ENCODE results near the gene EPHA2. TPM values are rescaled to one million over a fixed set of nuclear protein-coding genes. Genes with fewer than 3 reads are reported as not detected.

Gene EPHA2
- total RNA-seq, 1 donor from 2014 or later: 211 TPM

DNA sequence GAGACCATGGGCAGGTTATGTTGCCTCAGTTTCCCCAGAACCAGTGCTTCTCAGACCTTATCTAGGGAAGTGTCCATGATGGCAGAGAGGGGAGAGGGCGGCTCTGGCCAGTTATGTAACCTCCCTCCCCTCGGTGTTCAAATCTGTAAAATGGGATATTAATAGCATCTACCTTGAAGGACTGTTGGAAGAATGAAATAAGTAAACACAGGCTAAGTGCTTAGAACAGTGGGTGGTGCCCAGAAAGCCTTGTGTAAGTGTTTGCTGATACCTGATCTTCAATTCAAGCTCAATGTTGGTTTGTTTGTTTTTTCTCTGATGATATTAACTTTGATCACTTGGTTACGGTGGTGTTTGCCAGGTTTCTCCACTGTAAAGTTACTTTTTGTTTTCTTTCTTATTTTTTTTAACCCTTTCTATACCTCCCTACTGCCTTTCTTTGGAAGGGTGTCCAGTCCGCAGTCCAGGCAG lies 34.9 kb downstream of the EPHA2 start:
- H3K27me3 ChIP-seq (ENCODE audit: control insufficient read depth, insufficient read depth, low read length): no peaks in the 10 kb centered on the region
- DNase-seq (ENCODE audit: low read depth): no peak
- TF ChIP-seq, protein P1, sequence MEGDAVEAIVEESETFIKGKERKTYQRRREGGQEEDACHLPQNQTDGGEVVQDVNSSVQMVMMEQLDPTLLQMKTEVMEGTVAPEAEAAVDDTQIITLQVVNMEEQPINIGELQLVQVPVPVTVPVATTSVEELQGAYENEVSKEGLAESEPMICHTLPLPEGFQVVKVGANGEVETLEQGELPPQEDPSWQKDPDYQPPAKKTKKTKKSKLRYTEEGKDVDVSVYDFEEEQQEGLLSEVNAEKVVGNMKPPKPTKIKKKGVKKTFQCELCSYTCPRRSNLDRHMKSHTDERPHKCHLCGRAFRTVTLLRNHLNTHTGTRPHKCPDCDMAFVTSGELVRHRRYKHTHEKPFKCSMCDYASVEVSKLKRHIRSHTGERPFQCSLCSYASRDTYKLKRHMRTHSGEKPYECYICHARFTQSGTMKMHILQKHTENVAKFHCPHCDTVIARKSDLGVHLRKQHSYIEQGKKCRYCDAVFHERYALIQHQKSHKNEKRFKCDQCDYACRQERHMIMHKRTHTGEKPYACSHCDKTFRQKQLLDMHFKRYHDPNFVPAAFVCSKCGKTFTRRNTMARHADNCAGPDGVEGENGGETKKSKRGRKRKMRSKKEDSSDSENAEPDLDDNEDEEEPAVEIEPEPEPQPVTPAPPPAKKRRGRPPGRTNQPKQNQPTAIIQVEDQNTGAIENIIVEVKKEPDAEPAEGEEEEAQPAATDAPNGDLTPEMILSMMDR (IDR thresholded peaks at IDR 0.05; ENCODE audit: insufficient read depth, low read length, poor library complexity, severe bottlenecking): no peak
- no peak overlapping the region for H3K4me3 ChIP-seq (ENCODE audit: low read depth, low read length)
- H3K36me3 ChIP-seq (ENCODE audit: control insufficient read depth, insufficient read depth, low read length): peaks cover 6% of the 10 kb centered on the region

DNA sequence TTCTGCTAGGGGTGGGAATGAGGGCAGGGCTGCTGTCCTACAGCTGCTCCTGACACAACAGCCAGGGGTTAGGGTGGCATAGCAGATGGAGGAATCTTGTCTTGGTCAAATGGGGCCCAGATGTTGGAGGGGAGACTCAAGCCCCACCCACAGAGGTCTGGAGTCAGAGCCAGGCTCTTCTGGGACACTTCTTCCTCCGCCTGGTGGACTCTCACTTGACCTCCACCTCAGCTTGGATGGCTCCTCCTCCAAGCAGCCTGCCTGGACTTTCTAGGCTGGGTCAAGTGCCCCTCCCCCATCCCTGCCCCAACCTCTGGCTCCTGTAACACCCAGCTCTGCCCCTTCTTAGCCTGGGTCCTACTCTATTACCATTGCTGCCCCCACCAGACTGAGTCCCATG lies 35.5 kb downstream of the EPHA2 start:
- no peaks in the 10 kb centered on the region for H3K27me3 ChIP-seq (ENCODE audit: control insufficient read depth, insufficient read depth, low read length)
- no peak for DNase-seq (ENCODE audit: low read depth)
- no peak overlapping the region for H3K4me3 ChIP-seq (ENCODE audit: low read depth, low read length)
- peaks cover 6% of the 10 kb centered on the region for H3K36me3 ChIP-seq (ENCODE audit: control insufficient read depth, insufficient read depth, low read length)
- TF ChIP-seq, protein P1 (IDR thresholded peaks at IDR 0.05; ENCODE audit: insufficient read depth, low read length, poor library complexity, severe bottlenecking): no peak

DNA sequence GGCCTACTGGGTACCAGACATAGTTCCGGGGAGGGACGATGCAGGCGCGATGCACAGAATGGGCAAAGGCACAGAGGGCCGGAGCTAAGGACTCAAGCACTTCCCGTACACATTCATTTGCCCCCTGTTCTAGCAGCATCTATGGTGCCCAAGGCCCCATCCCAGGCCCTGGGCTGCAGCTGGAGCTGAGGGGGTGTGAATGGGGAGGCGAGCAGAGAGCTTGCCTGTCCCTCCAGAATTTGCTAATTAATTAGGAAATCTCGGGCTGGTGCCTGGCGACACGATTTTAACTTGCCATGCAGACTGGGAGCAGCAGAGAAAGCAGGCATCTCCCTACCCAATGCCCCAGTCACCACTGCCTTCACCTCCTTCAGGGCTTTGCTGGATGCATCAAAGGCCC lies 35.9 kb downstream of the EPHA2 start:
- Histone ChIP-seq H3K36me3 (ENCODE audit: control insufficient read depth, insufficient read depth, low read length) (peaks cover 6% of the 10 kb centered on the region), H3K4me3 (ENCODE audit: low read depth, low read length) (no peak overlapping the region), H3K27me3 (ENCODE audit: control insufficient read depth, insufficient read depth, low read length) (no peaks in the 10 kb centered on the region)
- TF ChIP-seq, protein P1 (IDR thresholded peaks at IDR 0.05; ENCODE audit: insufficient read depth, low read length, poor library complexity, severe bottlenecking): no peak
- no peak for DNase-seq (ENCODE audit: low read depth)

DNA sequence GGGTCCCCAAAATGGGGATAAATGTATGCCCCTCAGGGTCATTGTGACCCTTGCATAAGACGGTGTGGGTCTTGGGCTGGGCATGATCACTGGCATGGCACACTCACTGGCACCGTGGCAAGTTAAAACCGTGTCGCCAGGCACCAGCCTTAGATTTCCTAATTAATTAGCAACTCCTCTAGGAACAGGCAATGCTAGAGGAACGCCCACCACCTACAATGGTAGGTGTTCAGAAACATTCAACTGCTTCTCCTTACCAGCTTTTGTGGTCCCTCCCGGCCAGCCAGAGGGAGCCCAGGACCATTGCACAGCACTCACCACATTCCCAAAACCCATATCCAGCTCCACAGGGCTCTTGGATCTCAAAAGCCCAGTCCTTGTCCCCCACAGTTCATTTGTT lies 36.4 kb downstream of the EPHA2 start:
- H3K36me3 ChIP-seq (ENCODE audit: control insufficient read depth, insufficient read depth, low read length): peaks cover 2% of the 10 kb centered on the region
- H3K4me3 ChIP-seq (ENCODE audit: low read depth, low read length): no peak overlapping the region
- TF ChIP-seq, protein P1 (IDR thresholded peaks at IDR 0.05; ENCODE audit: insufficient read depth, low read length, poor library complexity, severe bottlenecking): no peak
- no peaks in the 10 kb centered on the region for H3K27me3 ChIP-seq (ENCODE audit: control insufficient read depth, insufficient read depth, low read length)
- DNase-seq (ENCODE audit: low read depth): no peak

DNA sequence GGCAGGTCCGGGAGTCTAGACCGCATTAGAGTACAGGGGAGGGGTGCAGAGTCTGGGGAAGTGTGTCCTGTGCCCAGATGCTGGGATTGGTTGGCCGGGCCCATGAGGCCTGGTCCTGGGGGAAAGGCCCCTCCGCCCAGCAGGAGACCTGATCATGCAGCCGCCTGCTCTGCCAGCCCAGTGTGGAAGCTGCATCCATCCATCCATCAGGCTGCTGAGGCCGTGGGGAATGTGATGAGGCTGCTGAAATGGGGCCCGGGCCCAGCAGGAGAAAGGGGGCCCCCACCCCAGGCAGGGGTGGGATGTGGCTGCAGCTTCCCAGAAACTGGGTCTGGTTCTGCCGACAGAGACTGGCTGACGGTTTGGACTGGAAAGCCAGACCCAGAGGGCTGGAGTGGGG lies 37.2 kb downstream of the EPHA2 start:
- no peak overlapping the region for H3K4me3 ChIP-seq (ENCODE audit: low read depth, low read length)
- DNase-seq (ENCODE audit: low read depth): no peak
- no peaks in the 10 kb centered on the region for H3K27me3 ChIP-seq (ENCODE audit: control insufficient read depth, insufficient read depth, low read length)
- TF ChIP-seq, protein P1 (IDR thresholded peaks at IDR 0.05; ENCODE audit: insufficient read depth, low read length, poor library complexity, severe bottlenecking): no peak
- H3K36me3 ChIP-seq (ENCODE audit: control insufficient read depth, insufficient read depth, low read length): no peaks in the 10 kb centered on the region

DNA sequence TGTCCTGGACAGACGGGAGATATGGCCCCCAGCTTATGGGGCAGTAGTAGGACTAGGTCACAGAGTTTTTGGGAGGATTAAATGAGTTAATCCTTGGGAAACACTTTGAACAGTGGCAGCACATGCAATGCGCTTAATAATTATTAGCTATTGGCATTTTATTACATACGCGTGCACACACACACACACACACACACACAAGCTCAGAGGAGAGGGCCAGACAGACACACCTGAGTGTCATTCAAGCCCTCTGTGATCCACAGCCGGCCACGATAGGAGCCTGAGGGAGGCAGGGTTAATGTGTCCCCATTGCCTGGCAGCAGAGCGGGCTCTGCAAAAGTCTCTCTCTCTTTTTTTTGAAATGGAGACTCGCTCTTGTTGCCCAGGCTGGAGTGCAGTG lies 37.9 kb downstream of the EPHA2 start:
- Histone ChIP-seq H3K27me3 (ENCODE audit: control insufficient read depth, insufficient read depth, low read length) (no peaks in the 10 kb centered on the region), H3K36me3 (ENCODE audit: control insufficient read depth, insufficient read depth, low read length) (no peaks in the 10 kb centered on the region), H3K4me3 (ENCODE audit: low read depth, low read length) (no peak overlapping the region)
- TF ChIP-seq, protein P1 (IDR thresholded peaks at IDR 0.05; ENCODE audit: insufficient read depth, low read length, poor library complexity, severe bottlenecking): no peak
- no peak for DNase-seq (ENCODE audit: low read depth)
